Mesenchymal stem cell (in vitro differentiated cells and primary cell): ENCODE data around the gene KIR3DL1.
A peak's percentile ranks its signal among the peaks of the same experiment; 100 is the strongest.

Experiments
- DNase-seq: peaks from one replicate; pipeline ENCODE4 v3.0.0-alpha.2; 2013
- H2AFZ ChIP-seq: one replicate; pipeline ENCODE4 v1.6.1; 2013; ENCODE audit warnings: low read depth, mild to moderate bottlenecking, control low read depth, inconsistent platforms, low read length, moderate library complexity
- H2AK5ac ChIP-seq: 2 replicates; pipeline ENCODE4 v1.6.1; 2013; ENCODE audit warnings: low read length, moderate library complexity, mild to moderate bottlenecking, inconsistent platforms; ENCODE audit not compliant: severe bottlenecking
- H2BK120ac ChIP-seq: one replicate; pipeline ENCODE4 v1.6.1; 2013; ENCODE audit warnings: low read depth, mild to moderate bottlenecking, inconsistent platforms, low read length, moderate library complexity
- H2BK12ac ChIP-seq, 2 experiments: one replicate each; pipeline ENCODE4 v1.6.1; 2013; ENCODE audit warnings: inconsistent platforms in 2 of 2, low read length in 2 of 2, mild to moderate bottlenecking in 2 of 2, moderate library complexity in 2 of 2, control low read depth in 1 of 2
- H2BK15ac ChIP-seq: one replicate; pipeline ENCODE4 v1.6.1; 2013; ENCODE audit warnings: mild to moderate bottlenecking, low read depth, inconsistent platforms; ENCODE audit not compliant: poor library complexity, severe bottlenecking
- H2BK5ac ChIP-seq: 2 replicates; pipeline ENCODE4 v1.6.1; 2013; ENCODE audit warnings: low read depth, mild to moderate bottlenecking, low read length, control low read depth, inconsistent platforms; ENCODE audit not compliant: poor library complexity, severe bottlenecking
- H3K14ac ChIP-seq, 2 experiments: one replicate each; pipeline ENCODE4 v1.6.1; 2013; ENCODE audit warnings: inconsistent platforms in 2 of 2, low read length in 2 of 2, control low read depth in 1 of 2, mild to moderate bottlenecking in 1 of 2, moderate library complexity in 1 of 2
- H3K18ac ChIP-seq, 2 experiments: one replicate each; pipeline ENCODE4 v1.6.1; 2013; ENCODE audit warnings: inconsistent platforms in 2 of 2, low read length in 2 of 2, control low read depth in 1 of 2, low read depth in 1 of 2, mild to moderate bottlenecking in 1 of 2
- H3K23ac ChIP-seq, 2 experiments: one replicate each; pipeline ENCODE4 v1.6.1; 2013; ENCODE audit warnings: inconsistent platforms in 2 of 2, low read length in 2 of 2, mild to moderate bottlenecking in 2 of 2, moderate library complexity in 2 of 2, control low read depth in 1 of 2
- H3K27ac ChIP-seq: 2 replicates; pipeline ENCODE4 v1.5.1; 2013; ENCODE audit warnings: mild to moderate bottlenecking, moderate library complexity, low read length, control low read depth, inconsistent platforms; ENCODE audit not compliant: poor library complexity, severe bottlenecking
- H3K27me3 ChIP-seq, 2 experiments: 2 replicates each; pipeline versions ENCODE4 v1.6.1 to v1.7.0; 2013; ENCODE audit warnings: low read length in 2 of 2, mild to moderate bottlenecking in 2 of 2, moderate library complexity in 2 of 2, control low read depth in 1 of 2, inconsistent platforms in 1 of 2; ENCODE audit not compliant: control insufficient read depth in 1 of 2, insufficient read depth in 1 of 2
- H3K36me3 ChIP-seq, 2 experiments: 2 replicates each; pipeline versions ENCODE4 v1.6.1 to v1.7.0; 2013; ENCODE audit warnings: low read length in 2 of 2, control low read depth in 1 of 2, inconsistent platforms in 1 of 2, low read depth in 1 of 2, mild to moderate bottlenecking in 1 of 2; ENCODE audit not compliant: insufficient read depth in 2 of 2, control insufficient read depth in 1 of 2
- H3K4ac ChIP-seq, 2 experiments: one replicate each; pipeline ENCODE4 v1.6.1; 2013; ENCODE audit warnings: inconsistent platforms in 2 of 2, low read length in 2 of 2, mild to moderate bottlenecking in 2 of 2, moderate library complexity in 2 of 2, control low read depth in 1 of 2, low read depth in 1 of 2
- H3K4me1 ChIP-seq: 2 replicates; pipeline ENCODE4 v1.6.1; 2013; ENCODE audit warnings: low read depth, low read length, control low read depth; ENCODE audit not compliant: control insufficient read depth, insufficient read depth
- H3K4me2 ChIP-seq: 2 replicates; pipeline ENCODE4 v1.6.1; 2013; ENCODE audit warnings: low read length, mild to moderate bottlenecking, inconsistent platforms; ENCODE audit not compliant: poor library complexity, severe bottlenecking
- H3K4me3 ChIP-seq, 2 experiments: 2 replicates each; pipeline versions ENCODE4 v1.5.1 to v1.7.0; 2013; ENCODE audit warnings: low read length in 2 of 2, mild to moderate bottlenecking in 2 of 2, control low read depth in 1 of 2, low read depth in 1 of 2; ENCODE audit not compliant: insufficient read depth in 1 of 2
- H3K79me1 ChIP-seq: replicated peaks from 2 replicates; pipeline ENCODE4 v1.6.1; 2013; ENCODE audit warnings: mild to moderate bottlenecking, control low read depth, low read length, inconsistent platforms; ENCODE audit not compliant: poor library complexity, severe bottlenecking
- H3K9ac ChIP-seq: 2 replicates; pipeline ENCODE4 v1.7.0; 2013; ENCODE audit warnings: mild to moderate bottlenecking, low read length, moderate library complexity
- H3K9me3 ChIP-seq: 2 replicates; pipeline ENCODE4 v1.7.0; 2013; ENCODE audit warnings: mild to moderate bottlenecking, low read length; ENCODE audit not compliant: control insufficient read depth
- H4K8ac ChIP-seq: one replicate; pipeline ENCODE4 v1.6.1; 2013; ENCODE audit warnings: inconsistent platforms, mild to moderate bottlenecking, low read length, moderate library complexity
- H4K91ac ChIP-seq: one replicate; pipeline ENCODE4 v1.6.1; 2013; ENCODE audit warnings: mild to moderate bottlenecking, low read length, inconsistent platforms
- WGBS: methylation state at CpG from one replicate; pipeline ENCODE4 v1.1.7; 2013; ENCODE audit warnings: mixed read lengths; 5-methylcytosine and 5-hydroxymethylcytosine counted together

The KIR3DL1 gene

GRCh38 chr19:54790711-54791110 lies 25.6 kb upstream of the KIR3DL1 start:
- Histone ChIP-seq H3K27me3 (no peaks in the 10 kb centered on the region), H3K4ac (no peak overlapping the region), H3K23ac (no peak overlapping the region), H3K79me1 (no peaks in the 10 kb centered on the region), H2BK5ac (no peak overlapping the region), H2AK5ac (no peak overlapping the region), H3K14ac (no peak overlapping the region), H2BK12ac (no peak overlapping the region), H3K4me1 (no peaks in the 10 kb centered on the region), H2BK15ac (no peak overlapping the region), H4K91ac (no peak overlapping the region), H3K36me3 (no peaks in the 10 kb centered on the region), H3K9me3 (no peaks in the 10 kb centered on the region), H2AFZ (no peak overlapping the region), H3K9ac (no peak overlapping the region), H3K27ac (no peak overlapping the region), H3K4me2 (no peak overlapping the region), H3K18ac (no peak overlapping the region), H2BK120ac (no peak overlapping the region), H4K8ac (no peak overlapping the region), H3K4me3 (no peak overlapping the region)
- WGBS: 40% methylated on average over 5 of the region's 5 CpGs
- no peak for DNase-seq

- DNase-seq: no peak
- Histone ChIP-seq H3K4me2 (no peak overlapping the region), H4K91ac (no peak overlapping the region), H3K9me3 (no peaks in the 10 kb centered on the region), H3K23ac (no peak overlapping the region), H2AFZ (no peak overlapping the region), H3K18ac (no peak overlapping the region), H2BK5ac (no peak overlapping the region), H2BK12ac (no peak overlapping the region), H3K27ac (no peak overlapping the region), H2BK15ac (no peak overlapping the region), H2BK120ac (no peak overlapping the region), H3K4me3 (no peak overlapping the region), H4K8ac (no peak overlapping the region), H2AK5ac (no peak overlapping the region), H3K4ac (no peak overlapping the region), H3K14ac (no peak overlapping the region), H3K9ac (no peak overlapping the region), H3K36me3 (no peaks in the 10 kb centered on the region), H3K79me1 (no peaks in the 10 kb centered on the region), H3K4me1 (no peaks in the 10 kb centered on the region), H3K27me3 (no peaks in the 10 kb centered on the region)
- WGBS: 84% methylated on average over 6 of the region's 6 CpGs
Observed at GRCh38 chr19:54791476-54791875, 24.8 kb upstream of the KIR3DL1 start.

- H3K9ac ChIP-seq: peak overlapping the region; percentile 67
- DNase-seq: no peak
- no peak overlapping the region for H2BK5ac ChIP-seq
- H3K79me1 ChIP-seq: no peaks in the 10 kb centered on the region
- H2BK15ac ChIP-seq: no peak overlapping the region
- no peaks in the 10 kb centered on the region for H3K36me3 ChIP-seq
- peak overlapping the region in 1 of 2 experiments; percentile 49 for H3K4me3 ChIP-seq
- H3K14ac ChIP-seq: no peak overlapping the region
- no peak overlapping the region for H3K4me2 ChIP-seq
- 85% methylated on average over 8 of the region's 8 CpGs for WGBS
- no peak overlapping the region for H2AK5ac ChIP-seq
- H3K4me1 ChIP-seq: no peaks in the 10 kb centered on the region
- peaks cover 5% of the 10 kb centered on the region for H3K9me3 ChIP-seq
- no peak overlapping the region for H3K23ac ChIP-seq
- H3K27me3 ChIP-seq: no peaks in the 10 kb centered on the region
- H3K4ac ChIP-seq: no peak overlapping the region
- H4K8ac ChIP-seq: no peak overlapping the region
- no peak overlapping the region for H3K27ac ChIP-seq
- H2AFZ ChIP-seq: no peak overlapping the region
- no peak overlapping the region for H4K91ac ChIP-seq
- H2BK120ac ChIP-seq: no peak overlapping the region
- H2BK12ac ChIP-seq: no peak overlapping the region
- H3K18ac ChIP-seq: no peak overlapping the region
Observed at GRCh38 chr19:54792814-54793213, 23.5 kb upstream of the KIR3DL1 start.

- Histone ChIP-seq H3K9me3 (peaks cover 5% of the 10 kb centered on the region), H3K79me1 (no peaks in the 10 kb centered on the region), H3K36me3 (no peaks in the 10 kb centered on the region), H3K14ac (no peak overlapping the region), H3K23ac (no peak overlapping the region), H2BK120ac (no peak overlapping the region), H3K27ac (no peak overlapping the region), H2AFZ (no peak overlapping the region), H2BK15ac (no peak overlapping the region), H2BK12ac (no peak overlapping the region), H4K91ac (no peak overlapping the region), H3K4me2 (no peak overlapping the region), H3K27me3 (no peaks in the 10 kb centered on the region), H3K4me3 (no peak overlapping the region), H3K9ac (no peak overlapping the region), H2BK5ac (no peak overlapping the region), H4K8ac (no peak overlapping the region), H3K4ac (no peak overlapping the region), H3K18ac (no peak overlapping the region), H2AK5ac (no peak overlapping the region), H3K4me1 (no peaks in the 10 kb centered on the region)
- no peak for DNase-seq
- WGBS: 58% methylated on average over 1 of the region's 1 CpG
Observed at GRCh38 chr19:54795758-54796157, 20.5 kb upstream of the KIR3DL1 start.
